HG02763 (cell line): ENCODE measurements around the gene MAP4K2.

Source experiments
- ATAC-seq: cut with Tn5 transposase; IDR thresholded peaks from one replicate; pipeline ENCODE4 v1.9.1; 2021; ENCODE audit warnings: mild to moderate bottlenecking, moderate library complexity; ENCODE audit not compliant: unreplicated experiment

The MAP4K2 gene

DNA sequence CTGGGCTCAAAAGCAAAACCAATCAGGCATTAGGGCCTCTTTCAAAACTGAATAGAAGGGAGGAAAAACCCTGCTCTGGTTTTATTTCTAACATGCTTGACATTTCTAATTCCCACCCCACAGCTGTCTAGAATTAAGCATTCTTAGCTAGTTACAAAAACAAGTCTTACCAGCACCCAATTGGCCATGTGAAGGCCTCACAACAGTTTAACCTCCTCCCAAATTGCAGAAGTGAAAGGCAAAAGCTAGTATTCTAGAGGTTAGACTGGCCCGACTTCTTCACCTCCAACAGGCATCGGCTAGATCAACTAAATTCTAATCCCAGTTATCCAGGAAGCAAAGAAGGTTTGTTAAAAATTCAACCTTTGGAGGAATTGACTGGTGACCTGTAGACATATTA is 31.2 kb downstream of the MAP4K2 start:
- no peak for ATAC-seq

DNA sequence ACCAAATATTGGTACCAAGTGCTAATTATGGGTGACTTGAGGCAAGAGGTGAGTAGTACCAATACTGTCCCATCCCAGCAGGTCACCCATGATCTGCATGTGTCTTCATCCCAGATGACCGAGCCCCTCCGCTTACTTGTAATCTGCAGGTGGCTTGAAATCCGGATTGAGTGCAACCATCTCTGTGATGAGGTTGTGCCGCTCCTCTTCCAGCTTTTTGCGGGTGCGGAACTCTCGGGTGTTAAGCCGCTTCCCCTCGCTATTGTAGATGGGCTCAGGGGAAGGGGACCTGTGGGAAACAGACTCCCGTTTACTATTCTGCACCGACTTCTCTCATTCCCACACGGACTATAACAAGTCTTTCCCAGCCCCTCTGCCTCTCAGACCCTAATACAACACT is 32.9 kb downstream of the MAP4K2 start:
- no peak for ATAC-seq

- no peak for ATAC-seq
Observed at GRCh38 chr11:64769283-64769682, 33.7 kb downstream of the MAP4K2 start.

GRCh38 chr11:64768300-64768694 is 34.7 kb downstream of the MAP4K2 start:
- no peak for ATAC-seq

DNA sequence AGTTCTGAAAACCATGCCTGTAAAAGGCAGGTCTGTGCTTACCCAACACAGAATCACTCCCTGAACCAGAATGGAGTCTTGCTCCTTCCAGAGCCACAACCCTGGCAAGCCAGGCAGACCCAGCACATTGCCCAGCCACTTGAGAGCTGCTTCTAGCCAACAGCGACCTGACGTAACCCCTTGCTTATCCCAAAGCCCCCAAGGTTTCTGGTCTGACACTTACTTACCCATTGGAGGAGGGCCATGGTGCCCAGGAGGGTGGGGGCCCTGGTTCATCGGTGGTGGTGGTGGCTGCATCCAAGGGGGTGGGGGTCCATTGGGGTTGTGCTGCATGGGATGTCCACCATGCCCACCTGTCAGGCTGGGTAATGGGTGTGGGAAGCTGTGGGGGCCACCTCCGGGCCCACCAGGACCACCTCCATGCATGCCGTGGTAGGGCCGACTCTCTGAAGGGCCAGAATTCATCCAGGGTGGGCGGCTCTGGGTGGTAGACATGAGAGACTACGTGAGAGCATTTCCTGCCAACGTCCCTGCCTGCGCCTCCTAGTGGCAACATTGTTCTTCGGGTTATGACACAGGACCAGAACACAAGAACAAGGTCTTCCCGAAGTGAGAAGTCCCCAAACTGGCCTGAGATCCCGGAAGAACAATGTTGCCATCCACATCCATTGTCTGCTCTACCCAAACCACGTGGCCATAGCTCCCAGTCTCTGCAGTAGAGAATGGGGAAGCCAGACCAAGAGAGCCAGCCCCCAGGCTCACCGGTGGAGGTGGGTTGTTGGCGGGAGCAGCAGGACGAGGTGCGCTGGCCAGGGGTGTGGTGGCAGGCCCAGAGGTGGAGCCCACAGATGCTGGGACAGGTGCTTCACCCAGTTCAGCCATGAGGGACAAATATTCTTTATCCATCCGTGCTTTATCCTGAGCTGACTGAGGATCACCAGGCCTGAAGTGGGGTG is 35.4 kb downstream of the MAP4K2 start:
- no peak for ATAC-seq

DNA sequence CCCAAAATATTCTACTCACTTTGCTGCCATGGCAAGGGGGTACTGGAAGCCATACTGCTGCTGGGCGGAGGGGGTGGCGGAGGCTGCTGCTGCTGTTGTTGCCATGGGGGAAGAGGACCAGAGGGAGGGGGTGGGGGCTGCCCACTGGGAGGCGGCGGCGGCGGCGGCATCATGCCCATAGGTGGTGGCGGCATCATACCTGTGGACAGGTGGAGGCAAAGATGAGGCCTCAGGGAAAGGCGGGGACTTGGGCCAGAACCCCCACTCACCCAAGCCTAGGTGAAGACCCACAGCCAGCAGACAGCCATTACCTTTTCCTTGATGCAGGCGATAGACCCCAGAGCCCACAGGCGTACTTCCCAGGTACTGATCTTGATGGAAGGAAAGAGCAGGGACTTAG is 36.1 kb downstream of the MAP4K2 start:
- no peak for ATAC-seq

DNA sequence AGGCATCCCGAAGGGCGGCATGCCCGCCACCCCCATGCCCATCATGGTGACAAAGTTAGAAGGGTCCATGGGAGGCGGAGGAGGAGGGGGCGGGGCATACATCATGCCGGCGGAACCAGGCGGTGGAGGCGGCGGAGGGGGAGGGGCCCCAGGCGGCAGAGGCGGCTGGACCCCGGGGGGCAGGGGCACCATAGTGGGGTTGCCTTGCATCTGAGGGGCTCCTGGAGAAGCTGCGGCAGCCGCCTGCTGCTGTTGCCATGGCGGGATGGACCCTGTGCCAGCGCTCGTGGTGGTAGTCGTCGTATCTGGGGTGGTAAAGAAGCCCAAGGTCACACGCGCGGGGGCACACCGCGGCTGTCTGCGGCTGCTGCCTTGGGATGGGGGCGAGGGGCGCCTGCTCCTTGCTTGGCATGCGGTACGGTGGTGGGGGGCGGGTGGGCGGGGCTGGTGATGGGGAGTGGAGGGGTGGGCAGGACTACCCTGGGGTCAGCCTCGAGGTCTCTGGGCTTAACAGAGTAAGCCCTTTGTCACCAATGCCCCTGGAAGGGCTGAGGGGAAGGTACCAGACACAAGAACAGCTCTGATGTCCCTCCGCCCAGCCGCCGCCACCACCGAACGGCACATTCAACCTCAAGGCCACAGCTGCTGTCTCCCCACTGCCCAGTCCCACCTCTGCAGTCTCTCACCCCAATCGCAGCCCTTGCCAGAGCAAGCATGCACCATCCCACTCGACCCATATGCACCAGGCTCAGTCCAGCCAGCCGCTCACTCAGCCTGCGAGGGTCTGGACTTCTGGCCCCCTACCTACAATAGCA is 37.0 kb downstream of the MAP4K2 start:
- no peak for ATAC-seq

DNA sequence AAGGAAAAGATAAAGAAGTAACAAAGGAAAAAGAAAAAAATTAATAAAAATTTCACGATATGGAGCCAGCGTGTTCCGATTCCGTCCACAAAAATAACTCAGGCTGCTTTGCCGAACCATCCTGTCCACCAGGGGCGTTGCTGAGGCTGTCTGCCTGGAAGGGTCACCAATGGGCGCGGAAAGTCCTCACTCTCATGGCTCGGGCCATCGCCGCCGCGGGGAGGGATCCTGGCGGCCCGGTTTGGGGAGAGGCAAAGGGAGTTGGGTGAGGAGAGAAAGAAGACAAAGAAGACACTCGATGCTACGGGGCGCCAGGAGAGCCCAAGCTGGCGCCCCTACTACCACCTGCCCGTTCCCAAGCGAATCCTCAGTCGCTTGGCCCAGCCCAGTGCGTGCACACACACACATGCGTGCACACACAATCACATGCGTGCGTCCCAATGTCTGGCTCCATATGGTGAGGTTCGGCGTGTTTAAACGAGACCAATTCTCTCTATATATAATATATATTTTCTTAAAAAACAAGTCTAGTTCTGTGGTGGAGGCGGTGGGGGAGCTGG is 37.6 kb downstream of the MAP4K2 start:
- ATAC-seq, result no peak

- no peak for ATAC-seq
Observed at GRCh38 chr11:64764753-64765152, 38.3 kb downstream of the MAP4K2 start.

GRCh38 chr11:64764040-64764611 is 38.9 kb downstream of the MAP4K2 start:
- ATAC-seq, result no peak

- ATAC-seq, result no peak
Observed at GRCh38 chr11:64763526-64764039, 39.4 kb downstream of the MAP4K2 start.

- no peak for ATAC-seq
Observed at GRCh38 chr11:64762674-64763525, 40.1 kb downstream of the MAP4K2 start.

GRCh38 chr11:64762277-64762673 is 40.7 kb downstream of the MAP4K2 start:
- ATAC-seq, result no peak

- ATAC-seq, result no peak
Observed at GRCh38 chr11:64760759-64761420, 42.1 kb downstream of the MAP4K2 start.

DNA sequence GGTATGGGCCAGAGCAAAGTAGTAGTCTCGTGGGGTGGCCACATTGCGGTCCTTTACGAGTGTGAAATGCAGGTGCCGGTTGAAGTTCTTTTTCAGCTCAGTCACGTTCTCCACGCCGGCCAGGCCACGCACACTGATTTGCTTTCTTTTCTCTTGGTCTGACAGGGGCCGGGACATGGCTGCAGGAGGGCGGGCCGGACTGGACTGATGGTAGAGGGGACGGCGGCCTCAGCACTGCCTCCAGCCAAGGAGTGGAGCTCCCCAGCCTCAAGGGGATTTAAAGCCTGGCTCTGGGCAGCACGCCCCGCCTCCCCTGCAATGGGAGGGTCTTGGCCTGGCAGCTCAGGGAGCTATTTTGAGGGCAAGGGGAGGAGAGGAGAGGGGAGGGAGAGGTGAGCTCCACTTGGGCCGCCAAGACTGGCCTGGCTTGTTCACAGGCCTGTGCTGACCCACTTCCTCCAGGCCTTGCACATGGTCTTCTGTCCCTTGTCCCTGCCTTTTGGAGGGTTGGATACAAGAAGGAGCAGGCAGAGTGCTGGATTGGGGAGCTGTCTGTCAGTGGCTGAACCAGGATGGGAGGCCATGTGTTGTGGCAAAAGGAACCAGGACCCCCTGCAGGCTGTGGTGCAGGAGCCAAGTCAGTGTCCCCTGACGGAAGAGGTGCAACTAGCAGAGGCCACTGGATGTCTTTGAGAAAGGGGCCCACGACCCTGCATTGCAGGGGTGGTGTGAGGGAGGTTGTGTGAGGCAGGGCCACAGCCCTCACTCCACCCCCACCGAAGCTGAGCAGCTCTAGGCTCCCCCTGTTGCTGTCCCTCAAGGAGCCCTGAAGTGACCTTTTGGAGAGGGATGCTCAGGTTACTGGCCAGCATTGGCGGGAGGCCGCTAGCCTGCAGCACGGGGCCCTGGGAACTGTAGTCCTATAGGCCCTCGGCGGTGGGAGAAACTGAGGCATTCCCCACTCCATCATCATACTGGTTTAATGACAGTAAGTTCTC is 43.0 kb downstream of the MAP4K2 start, which contains the start of gene PYGM:
Gene PYGM, minus strand, starts transcription at position 253 of the 998 bp plus-strand sequence. Its CDS starts 76 bp downstream, at position 177.
- no peak for ATAC-seq

- ATAC-seq, result no peak
Observed at GRCh38 chr11:64759131-64759721, 43.8 kb downstream of the MAP4K2 start.

GRCh38 chr11:64758330-64759079 is 44.5 kb downstream of the MAP4K2 start:
- ATAC-seq, result no peak
